ENCODE data around the gene FEZF2.

Gene FEZF2

DNA sequence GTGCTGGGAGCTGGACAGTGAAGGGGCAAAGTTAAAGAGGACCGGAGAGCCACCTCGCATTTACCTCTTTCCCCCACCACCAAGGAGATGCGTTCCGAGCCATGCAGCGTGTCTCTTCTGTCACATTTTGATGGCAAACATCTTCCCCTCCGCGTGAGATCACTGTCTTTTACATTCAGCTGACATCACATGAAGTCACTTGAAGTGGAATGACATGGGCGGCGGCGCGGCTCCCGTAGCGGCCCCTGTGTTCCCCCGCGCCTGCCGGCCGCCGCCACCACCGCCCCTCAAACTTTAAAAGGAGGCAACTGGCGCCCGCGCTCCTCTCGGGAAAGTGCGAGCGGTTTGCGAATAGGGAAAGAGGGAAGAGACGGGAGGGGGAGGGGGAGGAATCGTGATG, at the start of gene FEZF2:
TSS of gene FEZF2 (minus strand) at position 336 of the 400 bp plus-strand sequence. CDS start 682 bp downstream, outside the sequence.
- TF ChIP-seq, protein P1, sequence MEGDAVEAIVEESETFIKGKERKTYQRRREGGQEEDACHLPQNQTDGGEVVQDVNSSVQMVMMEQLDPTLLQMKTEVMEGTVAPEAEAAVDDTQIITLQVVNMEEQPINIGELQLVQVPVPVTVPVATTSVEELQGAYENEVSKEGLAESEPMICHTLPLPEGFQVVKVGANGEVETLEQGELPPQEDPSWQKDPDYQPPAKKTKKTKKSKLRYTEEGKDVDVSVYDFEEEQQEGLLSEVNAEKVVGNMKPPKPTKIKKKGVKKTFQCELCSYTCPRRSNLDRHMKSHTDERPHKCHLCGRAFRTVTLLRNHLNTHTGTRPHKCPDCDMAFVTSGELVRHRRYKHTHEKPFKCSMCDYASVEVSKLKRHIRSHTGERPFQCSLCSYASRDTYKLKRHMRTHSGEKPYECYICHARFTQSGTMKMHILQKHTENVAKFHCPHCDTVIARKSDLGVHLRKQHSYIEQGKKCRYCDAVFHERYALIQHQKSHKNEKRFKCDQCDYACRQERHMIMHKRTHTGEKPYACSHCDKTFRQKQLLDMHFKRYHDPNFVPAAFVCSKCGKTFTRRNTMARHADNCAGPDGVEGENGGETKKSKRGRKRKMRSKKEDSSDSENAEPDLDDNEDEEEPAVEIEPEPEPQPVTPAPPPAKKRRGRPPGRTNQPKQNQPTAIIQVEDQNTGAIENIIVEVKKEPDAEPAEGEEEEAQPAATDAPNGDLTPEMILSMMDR (IDR thresholded peaks at IDR 0.05): no peak
- no peak within 1 kb of the TSS for H3K27ac ChIP-seq
- DNase-seq (ENCODE audit: low spot score): no peak
- H3K4me3 ChIP-seq: peak within 1 kb of the TSS; percentile 67

DNA sequence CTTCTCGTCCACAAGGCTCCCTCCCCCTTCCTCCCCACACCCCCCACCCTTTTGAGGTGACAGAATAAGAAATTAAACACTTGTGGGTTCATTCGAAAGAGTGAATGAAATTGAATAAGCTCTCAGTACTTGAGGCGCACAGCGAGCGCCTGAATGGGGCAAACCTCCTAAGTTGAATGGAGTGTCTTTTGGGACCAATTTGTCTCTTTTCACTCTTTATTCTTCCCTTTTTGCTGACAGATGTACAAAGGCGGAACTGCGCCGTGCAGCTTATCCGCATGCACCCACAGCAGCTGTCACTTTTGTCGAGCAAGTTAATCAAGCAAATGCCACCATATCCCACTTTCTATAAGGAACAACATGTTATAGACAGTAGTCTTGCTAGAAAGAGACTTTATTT, 47.9 kb upstream of the FEZF2 start:
- DNase-seq (ENCODE audit: low spot score): no peak
- TF ChIP-seq, protein P1 (IDR thresholded peaks at IDR 0.05): no peak
- Histone ChIP-seq H3K27ac (no peak overlapping the region), H3K4me3 (no peak overlapping the region)

DNA sequence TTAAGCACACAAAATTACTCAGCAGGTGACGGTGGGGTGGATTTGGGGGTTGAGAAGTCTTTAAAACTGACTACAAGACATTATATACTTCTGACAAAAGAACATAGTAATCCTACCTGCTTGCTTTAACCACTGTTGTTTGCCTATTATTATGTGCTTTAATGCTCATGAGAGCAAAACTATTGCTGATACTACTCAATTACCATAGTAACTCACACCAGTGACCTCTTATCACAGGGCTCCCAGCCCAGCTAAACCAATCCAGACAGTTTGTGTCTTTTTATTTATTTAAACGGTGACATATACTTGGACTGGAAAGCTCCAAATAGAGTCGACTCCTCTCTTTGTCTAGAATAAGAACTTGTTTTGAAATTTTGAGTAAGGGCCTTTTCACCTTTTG, 42.8 kb upstream of the FEZF2 start:
- TF ChIP-seq, protein P1 (IDR thresholded peaks at IDR 0.05): no peak
- DNase-seq (ENCODE audit: low spot score): no peak
- Histone ChIP-seq H3K27ac (no peak overlapping the region), H3K4me3 (no peak overlapping the region)

DNA sequence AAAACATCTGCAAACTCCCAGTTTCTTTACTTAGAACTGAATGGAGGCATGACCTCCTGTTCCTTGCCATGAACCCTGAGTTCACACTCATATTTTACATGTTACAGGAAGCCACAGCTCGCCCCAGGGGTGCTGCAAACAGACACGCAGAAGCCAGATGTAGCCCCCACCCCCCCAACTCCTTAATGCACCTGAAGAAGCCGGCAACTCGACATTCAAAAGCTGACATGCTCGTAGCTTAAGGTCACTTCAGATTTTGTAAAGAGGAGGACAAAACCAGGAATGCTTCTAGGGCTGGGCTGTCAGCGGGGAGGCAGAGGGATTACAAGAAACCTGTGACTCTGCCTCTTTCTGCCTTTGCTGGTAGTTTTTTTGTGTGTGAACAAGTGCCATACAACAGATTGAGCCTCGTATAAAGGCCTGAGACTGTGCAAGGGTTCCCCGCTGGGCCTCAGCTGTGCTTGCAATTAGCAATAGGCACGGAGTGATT, 42.0 kb upstream of the FEZF2 start:
- TF ChIP-seq, protein P1 (IDR thresholded peaks at IDR 0.05): no peak
- no peak for DNase-seq (ENCODE audit: low spot score)

DNA sequence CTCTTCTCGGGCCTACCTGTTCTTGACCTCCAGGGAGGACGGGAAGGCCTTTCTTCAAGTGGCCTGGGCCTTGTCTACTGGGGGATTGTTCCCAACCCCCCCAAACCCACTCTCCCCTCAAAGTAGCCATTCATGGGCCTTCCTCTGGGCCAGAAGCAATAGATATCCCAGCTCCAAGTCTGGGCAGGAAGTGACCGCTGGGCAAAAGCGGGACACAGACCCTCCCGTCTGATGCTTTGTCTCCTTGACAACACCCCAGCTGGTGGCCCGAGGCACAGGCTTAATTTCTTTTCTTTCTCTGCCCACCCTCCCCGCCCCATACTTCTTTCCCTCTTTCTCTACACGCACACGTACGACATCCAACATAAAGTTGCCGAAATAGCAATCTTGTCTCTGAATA, 41.4 kb upstream of the FEZF2 start:
- no peak for DNase-seq (ENCODE audit: low spot score)
- TF ChIP-seq, protein P1 (IDR thresholded peaks at IDR 0.05): no peak
- no peak overlapping the region for H3K27ac ChIP-seq
- H3K4me3 ChIP-seq: no peak overlapping the region

More for the DNA sequence above, 42.0 kb upstream of the FEZF2 start:
- Histone ChIP-seq H3K4me3 (no peak overlapping the region), H3K27ac (no peak overlapping the region)

DNA sequence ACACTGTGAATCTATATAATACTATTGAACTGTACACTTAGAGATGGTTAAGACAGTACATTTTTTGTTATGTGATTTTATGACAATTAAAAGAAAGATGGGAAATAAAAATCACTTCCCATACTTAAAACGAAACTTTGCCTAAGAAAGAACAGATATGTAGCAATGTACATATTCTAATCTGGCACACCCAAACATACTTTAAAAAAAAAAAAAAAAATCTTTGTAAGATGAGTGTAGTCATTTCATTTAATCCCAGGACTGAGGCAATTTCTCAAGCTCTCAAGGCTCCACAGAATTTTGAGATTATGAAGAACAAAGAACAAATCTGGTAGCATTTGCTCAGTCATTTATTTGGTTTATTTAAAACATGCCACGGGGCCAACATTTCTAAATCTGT, 40.3 kb upstream of the FEZF2 start:
- no peak overlapping the region for H3K4me3 ChIP-seq
- DNase-seq (ENCODE audit: low spot score): no peak
- TF ChIP-seq, protein P1 (IDR thresholded peaks at IDR 0.05): no peak
- H3K27ac ChIP-seq: no peak overlapping the region

DNA sequence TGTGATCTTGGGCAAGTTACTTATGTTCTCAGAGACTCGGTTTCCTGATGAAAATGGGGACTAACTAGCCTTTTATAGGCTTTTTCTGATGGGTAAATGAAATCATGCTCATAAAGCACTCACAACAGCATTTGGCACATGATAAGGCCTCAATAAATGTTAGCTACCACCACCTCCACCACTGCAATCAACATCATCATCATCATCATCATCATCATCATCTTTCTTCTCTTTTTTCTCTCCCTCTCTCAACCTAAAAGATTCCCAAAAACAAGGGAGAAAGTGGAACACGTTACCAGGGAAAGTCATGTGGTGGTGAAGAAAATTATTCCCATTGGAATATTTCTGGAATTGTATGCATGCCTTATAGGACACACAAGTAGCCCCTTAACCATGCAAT, 33.6 kb upstream of the FEZF2 start:
- no peak for DNase-seq (ENCODE audit: low spot score)
- no peak overlapping the region for H3K4me3 ChIP-seq
- TF ChIP-seq, protein P1 (IDR thresholded peaks at IDR 0.05): no peak
- no peak overlapping the region for H3K27ac ChIP-seq

All from coronary artery (tissue), 2 donors.